Choroid plexus epithelial cell (primary cell): Measurements from ENCODE around the gene LSP1.

Experiments
- DNase-seq: peaks from one replicate; pipeline ENCODE4 v3.0.0-alpha.2; 2010; ENCODE audit warnings: low read depth
- H3K4me3 ChIP-seq: 2 replicates; pipeline ENCODE4 v1.5.1; 2011; ENCODE audit warnings: low read depth, mild to moderate bottlenecking, control low read depth, low read length, moderate library complexity
- TF ChIP-seq, protein P1 (sequence below): conservative IDR thresholded peaks from 2 replicates; pipeline ENCODE4 v1.5.1; 2011; ENCODE audit warnings: low read depth, mild to moderate bottlenecking, control low read depth, inconsistent platforms, low read length, moderate library complexity

Gene LSP1

DNA sequence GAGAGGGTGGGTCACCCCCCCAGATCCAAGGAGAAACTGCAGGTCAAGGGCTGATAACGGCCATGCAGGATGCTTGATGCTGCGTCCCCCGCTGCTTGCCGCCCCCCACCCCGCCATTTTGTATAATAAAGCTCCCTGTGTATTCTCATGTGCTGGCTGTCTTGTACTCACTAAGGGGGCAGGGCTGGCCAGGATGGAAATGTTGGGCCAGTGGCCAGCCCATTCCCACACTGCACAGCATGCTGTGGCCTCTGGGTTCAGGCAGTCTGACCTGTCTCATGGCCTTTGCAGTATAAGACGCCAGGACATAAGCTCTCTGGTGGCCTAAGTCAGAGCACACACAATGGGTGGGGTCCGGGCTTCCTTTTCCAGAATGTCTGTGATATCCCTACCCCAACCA is 39.2 kb downstream of the LSP1 start:
- no peak overlapping the region for H3K4me3 ChIP-seq
- DNase-seq = no peak
- TF ChIP-seq, protein P1, sequence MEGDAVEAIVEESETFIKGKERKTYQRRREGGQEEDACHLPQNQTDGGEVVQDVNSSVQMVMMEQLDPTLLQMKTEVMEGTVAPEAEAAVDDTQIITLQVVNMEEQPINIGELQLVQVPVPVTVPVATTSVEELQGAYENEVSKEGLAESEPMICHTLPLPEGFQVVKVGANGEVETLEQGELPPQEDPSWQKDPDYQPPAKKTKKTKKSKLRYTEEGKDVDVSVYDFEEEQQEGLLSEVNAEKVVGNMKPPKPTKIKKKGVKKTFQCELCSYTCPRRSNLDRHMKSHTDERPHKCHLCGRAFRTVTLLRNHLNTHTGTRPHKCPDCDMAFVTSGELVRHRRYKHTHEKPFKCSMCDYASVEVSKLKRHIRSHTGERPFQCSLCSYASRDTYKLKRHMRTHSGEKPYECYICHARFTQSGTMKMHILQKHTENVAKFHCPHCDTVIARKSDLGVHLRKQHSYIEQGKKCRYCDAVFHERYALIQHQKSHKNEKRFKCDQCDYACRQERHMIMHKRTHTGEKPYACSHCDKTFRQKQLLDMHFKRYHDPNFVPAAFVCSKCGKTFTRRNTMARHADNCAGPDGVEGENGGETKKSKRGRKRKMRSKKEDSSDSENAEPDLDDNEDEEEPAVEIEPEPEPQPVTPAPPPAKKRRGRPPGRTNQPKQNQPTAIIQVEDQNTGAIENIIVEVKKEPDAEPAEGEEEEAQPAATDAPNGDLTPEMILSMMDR = no peak

DNA sequence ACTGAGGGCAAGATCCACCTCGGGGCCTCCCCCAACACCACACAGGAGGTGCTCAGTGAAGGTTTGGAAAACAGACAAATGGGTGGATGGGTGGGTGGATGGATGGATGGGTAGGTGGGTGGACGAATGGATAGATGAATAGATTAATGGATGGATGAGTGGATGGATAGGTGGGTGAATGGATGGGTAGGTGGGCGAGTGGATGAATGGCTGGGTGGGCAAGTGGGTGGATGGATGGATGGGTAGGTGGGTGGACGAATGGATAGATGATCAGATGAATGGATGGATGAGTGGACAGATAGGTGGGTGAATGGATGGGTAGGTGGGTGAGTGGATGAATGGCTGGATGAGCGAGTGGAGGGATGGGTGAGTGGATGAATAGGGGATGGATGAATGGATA is 39.7 kb downstream of the LSP1 start:
- TF ChIP-seq, protein P1 = no peak
- H3K4me3 ChIP-seq = no peak overlapping the region
- DNase-seq = no peak

DNA sequence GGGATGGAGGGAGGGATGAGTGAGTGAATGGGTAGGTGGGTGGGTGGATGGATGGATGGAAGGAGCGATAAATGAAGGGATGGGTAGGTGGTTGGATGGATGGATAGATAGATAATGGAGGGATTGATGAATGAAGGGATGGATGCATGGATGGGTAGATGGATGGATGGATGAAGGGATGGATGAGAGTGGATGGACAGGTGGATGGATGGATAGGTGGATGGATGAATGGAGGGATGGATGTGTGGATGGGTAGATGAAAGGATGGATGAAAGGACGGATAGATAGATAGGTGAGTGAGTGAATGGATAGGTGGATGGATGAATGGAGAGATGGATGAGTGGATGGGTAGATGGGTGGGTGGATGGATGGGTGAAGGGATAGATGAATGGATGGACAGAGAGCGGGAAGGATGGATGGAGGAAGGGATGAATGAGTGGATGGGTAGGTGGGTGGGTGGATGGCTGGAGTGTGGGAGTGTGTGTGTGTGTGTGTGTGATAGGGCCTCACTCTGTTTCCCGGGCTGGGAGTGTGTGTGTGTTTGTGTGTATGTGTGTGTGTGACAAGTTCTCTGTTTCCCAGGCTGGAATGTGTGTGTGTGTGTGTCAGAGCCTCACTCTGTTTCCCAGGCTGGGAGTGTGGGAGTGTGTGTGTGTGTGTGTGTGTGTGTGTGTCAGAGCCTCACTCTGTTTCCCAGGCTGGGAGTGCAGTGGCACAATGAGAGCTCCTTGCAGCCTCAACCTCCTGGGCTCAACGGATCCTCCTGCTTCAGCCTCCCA is 40.9 kb downstream of the LSP1 start:
- peak; percentile 12 for DNase-seq
- no peak overlapping the region for H3K4me3 ChIP-seq
- TF ChIP-seq, protein P1 = no peak

GRCh38 chr11:1894759-1895158 is 41.9 kb downstream of the LSP1 start:
- no peak for DNase-seq
- TF ChIP-seq, protein P1 = no peak
- no peak overlapping the region for H3K4me3 ChIP-seq

- DNase-seq = no peak
- no peak overlapping the region for H3K4me3 ChIP-seq
- TF ChIP-seq, protein P1 = no peak
Observed at GRCh38 chr11:1896468-1896867, 43.6 kb downstream of the LSP1 start.

DNA sequence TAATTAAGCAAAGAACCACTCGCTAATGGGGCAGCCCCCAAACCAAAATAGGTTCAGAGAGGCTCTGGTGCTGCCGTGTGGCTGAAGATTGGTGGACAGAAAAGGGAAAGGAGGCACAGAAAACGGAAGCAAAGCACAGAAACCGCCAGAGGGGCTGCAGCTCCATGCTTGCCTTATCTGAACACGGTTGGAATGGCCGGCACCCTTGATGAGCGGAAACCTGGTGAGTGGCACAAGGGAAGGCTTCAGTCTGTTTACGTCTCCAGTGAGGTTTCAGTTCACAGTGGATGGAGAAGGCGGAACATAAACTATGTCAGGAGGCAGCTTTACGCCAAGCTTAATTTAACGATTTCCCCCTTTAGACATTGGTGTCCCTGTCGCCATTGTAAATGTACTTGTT is 44.0 kb downstream of the LSP1 start:
- TF ChIP-seq, protein P1 = no peak
- no peak overlapping the region for H3K4me3 ChIP-seq
- DNase-seq = no peak

DNA sequence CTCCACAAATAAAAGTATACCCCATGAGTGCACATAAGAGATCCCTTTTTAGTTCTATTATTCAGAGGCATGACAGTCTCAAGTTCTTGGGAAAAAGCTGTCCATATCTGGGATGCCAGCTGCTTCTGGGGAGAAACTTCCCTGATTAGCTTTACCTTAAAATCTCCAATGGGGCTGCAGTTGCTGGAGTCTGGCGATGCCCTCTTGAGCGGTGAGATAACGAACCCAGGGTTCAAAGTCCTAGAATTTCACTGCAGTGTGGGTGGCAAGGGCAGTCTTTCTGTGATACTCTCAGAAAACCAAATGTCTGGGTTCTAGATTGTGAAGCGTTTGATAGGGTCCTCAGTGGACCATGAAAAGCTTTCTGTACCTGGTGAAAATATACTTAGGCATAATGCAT is 46.2 kb downstream of the LSP1 start:
- no peak for DNase-seq
- no peak overlapping the region for H3K4me3 ChIP-seq
- TF ChIP-seq, protein P1 = no peak
